GM12801 (cell line): ENCODE data around the gene GGNBP2.

ENCODE experiments used
- TF ChIP-seq, protein P1 (sequence below): IDR thresholded peaks from one replicate; pipeline ENCODE4 v1.5.1; 2011; ENCODE audit warnings: control low read depth; ENCODE audit not compliant: insufficient read length; ENCODE audit errors: extremely low read depth

The GGNBP2 gene

DNA sequence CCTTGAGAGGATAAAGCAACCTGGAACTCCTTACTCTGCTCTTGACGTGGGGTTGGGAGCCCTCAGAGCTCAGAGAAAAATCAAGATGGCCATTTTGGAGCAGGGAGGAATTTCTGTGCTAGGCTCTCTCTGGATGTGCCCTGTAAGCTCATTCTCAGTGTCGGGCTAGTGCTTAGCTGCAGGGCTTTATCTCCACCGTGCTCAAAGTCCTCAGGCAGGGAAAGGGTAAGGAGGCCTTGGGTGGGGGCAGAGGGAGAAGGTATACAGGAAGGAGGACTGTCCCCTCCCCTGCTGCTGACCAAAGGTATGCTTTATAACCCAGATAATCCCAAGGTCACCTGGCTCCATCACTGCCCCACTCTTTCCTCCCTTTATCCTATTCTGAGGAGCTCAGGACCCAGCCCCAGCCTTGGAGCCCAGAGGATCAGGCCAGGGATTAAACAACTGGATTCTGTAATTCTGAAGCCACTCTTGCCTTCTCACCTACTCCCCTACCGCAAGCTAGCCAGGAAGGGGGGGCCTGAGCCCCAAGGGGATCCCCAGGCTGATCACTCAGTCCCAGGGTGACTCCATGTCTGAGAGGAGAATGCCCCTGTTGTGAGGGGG is 48.1 kb downstream of the GGNBP2 start:
- TF ChIP-seq, protein P1, sequence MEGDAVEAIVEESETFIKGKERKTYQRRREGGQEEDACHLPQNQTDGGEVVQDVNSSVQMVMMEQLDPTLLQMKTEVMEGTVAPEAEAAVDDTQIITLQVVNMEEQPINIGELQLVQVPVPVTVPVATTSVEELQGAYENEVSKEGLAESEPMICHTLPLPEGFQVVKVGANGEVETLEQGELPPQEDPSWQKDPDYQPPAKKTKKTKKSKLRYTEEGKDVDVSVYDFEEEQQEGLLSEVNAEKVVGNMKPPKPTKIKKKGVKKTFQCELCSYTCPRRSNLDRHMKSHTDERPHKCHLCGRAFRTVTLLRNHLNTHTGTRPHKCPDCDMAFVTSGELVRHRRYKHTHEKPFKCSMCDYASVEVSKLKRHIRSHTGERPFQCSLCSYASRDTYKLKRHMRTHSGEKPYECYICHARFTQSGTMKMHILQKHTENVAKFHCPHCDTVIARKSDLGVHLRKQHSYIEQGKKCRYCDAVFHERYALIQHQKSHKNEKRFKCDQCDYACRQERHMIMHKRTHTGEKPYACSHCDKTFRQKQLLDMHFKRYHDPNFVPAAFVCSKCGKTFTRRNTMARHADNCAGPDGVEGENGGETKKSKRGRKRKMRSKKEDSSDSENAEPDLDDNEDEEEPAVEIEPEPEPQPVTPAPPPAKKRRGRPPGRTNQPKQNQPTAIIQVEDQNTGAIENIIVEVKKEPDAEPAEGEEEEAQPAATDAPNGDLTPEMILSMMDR, result no peak

DNA sequence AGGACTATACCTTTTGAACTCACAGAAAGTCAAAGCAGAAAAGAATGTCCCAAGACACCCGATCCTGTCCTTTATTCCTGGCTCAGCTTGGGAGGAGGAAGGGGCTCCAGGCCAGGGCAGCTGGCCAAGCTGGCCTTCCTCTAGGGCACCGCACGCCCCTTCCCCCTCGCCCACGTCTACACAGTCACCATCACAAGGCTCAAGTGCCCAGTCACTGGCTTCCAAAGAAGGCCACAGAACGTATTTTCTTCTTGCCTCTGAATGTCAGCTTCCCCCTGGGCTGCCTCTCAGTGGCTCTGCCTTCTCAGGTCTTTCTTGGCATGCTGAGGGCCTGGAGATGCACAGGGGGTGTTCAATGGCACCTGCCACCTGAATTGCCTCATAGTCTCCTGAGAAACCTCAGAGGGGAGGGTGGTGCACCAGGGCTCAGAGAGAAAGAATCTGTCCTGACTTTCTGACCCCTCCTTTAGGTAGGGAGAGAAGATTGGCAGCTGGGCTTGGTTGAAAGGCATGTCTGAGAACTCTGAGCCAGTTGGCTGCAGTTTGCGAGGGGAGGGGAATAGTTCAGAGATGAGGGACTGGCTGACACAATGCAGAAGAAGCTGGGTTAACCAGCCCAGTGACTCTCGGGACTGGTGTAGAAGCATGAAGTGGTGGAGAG is 49.1 kb downstream of the GGNBP2 start:
- TF ChIP-seq, protein P1, result no peak

DNA sequence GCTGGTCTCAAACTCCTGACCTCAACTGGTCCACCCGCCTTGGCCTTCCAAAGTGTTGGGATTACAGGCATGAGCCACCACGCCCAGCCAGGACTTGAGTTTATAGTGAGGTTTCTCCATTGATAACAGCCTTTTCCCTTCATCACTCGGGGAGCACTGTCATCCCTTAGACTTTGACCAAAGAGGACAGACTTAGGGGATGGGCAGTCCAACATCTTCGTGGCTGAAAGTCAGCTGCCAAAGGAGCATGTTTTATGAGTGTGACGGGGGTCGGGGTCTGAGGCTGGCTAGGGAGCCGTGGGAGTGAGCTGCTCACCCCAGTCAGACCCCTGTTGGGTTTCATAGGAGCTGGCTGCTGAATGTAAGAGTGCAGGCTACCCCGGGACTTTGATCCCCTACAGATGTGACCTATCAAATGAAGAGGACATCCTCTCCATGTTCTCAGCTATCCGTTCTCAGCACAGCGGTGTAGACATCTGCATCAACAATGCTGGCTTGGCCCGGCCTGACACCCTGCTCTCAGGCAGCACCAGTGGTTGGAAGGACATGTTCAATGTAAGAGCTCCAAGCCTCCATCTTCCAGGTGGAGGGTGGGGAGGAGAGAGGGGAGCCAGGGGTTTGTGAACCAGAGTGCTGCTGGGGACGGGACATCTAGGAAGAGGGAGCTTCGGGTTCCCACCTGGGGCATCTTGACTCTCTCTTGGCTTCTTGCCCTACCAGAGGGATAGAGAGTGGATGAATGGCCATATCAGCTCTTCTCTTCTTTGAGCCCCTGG is 50.1 kb downstream of the GGNBP2 start:
- TF ChIP-seq, protein P1, result no peak

DNA sequence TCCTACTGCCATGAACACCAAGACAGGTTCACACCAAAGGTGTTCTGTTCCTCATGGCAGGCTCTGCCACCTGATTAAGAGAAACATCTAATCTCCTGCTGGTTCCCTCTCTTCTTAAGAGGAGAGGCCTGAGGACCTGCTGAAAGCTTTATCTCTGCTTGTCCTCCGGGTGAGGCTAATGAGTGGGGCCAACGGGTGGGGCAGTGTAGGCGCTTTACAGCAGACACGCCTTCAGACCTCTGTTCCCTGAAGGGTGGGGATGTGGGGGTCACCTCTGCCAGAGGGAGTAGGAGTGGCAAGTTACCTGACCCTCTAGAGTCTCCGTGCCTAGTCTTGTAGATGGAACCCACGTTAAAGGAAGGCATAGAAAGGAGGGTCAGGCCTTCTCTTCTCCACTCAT is 52.5 kb downstream of the GGNBP2 start:
- TF ChIP-seq, protein P1, result no peak

DNA sequence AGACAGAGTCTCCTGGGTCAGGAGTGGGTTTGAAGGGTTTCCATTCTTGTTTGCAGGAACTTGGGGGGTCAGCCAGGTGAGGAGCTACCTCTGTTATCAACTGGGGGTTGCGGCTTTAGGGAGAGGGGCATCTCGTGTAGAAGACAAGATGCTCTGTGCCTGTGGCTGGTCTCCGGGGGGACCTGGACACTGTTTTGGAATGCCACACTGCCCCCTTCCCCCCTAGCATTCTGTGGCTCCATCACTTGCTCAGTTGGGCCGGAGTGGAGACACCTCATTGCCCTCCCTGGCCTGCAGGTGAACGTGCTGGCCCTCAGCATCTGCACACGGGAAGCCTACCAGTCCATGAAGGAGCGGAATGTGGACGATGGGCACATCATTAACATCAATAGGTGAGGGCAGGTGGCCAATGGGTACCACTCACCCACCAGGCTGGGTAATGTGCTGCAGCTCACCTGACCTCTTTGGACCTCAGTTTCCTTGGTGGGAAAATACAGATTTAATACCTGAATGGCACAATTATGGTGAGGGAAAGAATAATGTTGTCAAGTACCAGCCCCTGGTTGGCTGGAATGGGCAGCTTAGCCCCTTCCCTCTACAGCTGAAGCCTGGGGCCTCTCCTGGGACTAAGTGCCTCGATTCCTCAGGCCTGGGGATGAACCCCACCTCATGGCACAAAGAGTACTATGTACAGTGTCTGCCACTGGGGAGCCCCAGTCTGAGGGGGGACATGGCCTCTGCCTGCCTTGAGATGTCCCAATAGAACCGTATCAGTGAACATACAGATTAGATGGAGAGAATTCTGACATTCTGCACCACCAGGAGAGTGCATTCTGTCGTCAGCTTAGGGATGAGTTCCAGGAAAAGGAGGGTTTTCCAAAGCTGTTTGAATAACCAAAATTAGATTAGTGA is 53.4 kb downstream of the GGNBP2 start:
- TF ChIP-seq, protein P1, result no peak

DNA sequence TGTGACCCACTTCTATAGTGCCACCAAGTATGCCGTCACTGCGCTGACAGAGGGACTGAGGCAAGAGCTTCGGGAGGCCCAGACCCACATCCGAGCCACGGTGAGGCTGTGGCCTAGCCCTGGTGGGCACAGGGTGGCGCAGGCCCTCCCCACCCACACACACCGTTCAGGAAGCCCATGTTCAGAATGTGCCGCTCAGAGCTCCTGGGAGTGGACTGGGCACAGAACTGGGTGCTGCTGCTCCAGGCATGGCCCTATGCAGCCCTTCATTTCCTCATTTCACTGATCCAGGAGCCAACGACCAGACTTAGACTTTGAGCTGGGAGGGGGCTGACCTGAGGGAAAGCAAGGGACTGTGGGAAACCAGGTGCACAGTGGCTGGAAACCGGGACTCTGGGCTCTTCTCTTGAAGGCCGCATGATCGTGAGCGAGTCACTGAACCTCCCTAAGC is 54.3 kb downstream of the GGNBP2 start:
- TF ChIP-seq, protein P1, result no peak
